Measurements from ENCODE around the gene CA5A.
"Not testable (repeated sequence)": the region's sequence is repeated elsewhere in the genome, so short reads cannot be mapped to it uniquely, and the experiment has no call there.

The CA5A gene

DNA sequence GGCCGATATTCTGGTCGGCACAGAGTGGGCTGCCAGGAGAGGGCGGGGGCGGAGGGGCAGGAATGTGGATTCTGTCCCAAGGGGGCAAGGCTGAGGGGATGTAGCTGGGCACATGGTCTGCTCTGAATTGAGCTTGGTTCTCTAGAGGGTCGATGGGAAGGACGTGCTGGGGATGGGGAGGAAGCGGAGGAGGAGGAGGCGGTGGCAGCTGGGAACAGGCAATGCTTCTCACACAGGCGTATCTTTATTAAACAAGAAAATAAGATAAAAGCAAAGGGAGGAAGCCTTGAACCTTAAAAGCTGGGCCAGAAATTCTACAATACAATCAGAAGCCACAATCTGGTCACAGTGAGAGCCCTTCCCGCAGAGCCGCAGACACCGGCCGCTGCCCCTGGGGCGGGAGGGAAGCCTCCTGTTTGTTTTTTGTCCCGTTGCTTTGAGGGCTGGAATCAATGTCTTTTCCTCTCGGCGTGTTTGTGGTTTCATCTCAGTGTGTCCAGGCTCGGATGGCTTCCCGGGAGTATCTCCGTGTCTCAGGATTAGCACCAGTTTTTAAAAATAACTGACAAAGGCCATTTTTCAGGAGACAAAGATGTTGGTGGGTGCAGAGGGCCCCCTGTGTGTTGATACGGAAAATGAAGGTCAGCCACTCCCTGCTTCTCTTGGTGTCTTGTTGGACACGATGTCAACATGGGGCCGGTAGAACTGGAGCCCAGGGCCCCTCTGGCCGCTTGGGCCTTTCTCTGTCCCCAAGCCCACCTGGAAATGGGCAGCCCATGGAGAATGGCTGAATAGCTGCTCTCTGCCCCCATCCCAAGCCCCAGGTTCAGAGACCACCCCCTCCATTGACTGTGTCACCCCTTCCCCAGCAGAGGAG, 54.8 kb downstream of the CA5A start:
- Histone ChIP-seq H3K4ac (ENCODE audit: low read depth, low read length) (no peak overlapping the region), H2BK120ac (ENCODE audit: insufficient read depth, low read length, poor library complexity) (no peak overlapping the region), H4K91ac (ENCODE audit: low read depth, low read length) (no peak overlapping the region), H2BK12ac (ENCODE audit: low read length) (no peak overlapping the region), H3K36me3 (ENCODE audit: control insufficient read depth in 1 of 2, insufficient read depth in 2 of 2, low read length in 2 of 2) (no peaks in the 10 kb centered on the region), H3K4me3 (ENCODE audit: low read depth, low read length) (no peak overlapping the region), H3K79me2 (ENCODE audit: control insufficient read depth, insufficient read depth, low read length, poor library complexity) (no peaks in the 10 kb centered on the region), H3K4me1 (ENCODE audit: control insufficient read depth in 1 of 2, insufficient read depth in 2 of 2, low read length in 2 of 2) (peaks cover 5 to 10% of the 10 kb centered on the region in 2 experiments), H4K12ac (ENCODE audit: low read depth, low read length) (no peak overlapping the region), H3K18ac (ENCODE audit: low read length) (no peak overlapping the region), H3K4me2 (ENCODE audit: low read length) (no peak overlapping the region), H2BK5ac (ENCODE audit: low read depth, low read length, poor library complexity) (no peak overlapping the region), H3K27ac (ENCODE audit: low read depth, low read length) (no peak overlapping the region), H3K27me3 (ENCODE audit: insufficient read depth, low read length) (no peaks in the 10 kb centered on the region), H2AK5ac (ENCODE audit: low read length) (no peak overlapping the region), H2AFZ (ENCODE audit: insufficient read depth, low read length, poor library complexity) (no peak overlapping the region), H3K14ac (ENCODE audit: low read length) (no peak overlapping the region), H3K79me1 (ENCODE audit: low read length) (no peaks in the 10 kb centered on the region), H3K9me3 (ENCODE audit: insufficient read depth, low read depth, low read length) (peaks cover 5% of the 10 kb centered on the region), H3K9ac (ENCODE audit: low read length) (no peak overlapping the region), H3K23ac (ENCODE audit: low read length) (no peak overlapping the region), H4K8ac (ENCODE audit: low read depth, low read length) (no peak overlapping the region)
- DNase-seq = no peak
- no CpG with 5 or more reads among the region's 24 CpGs for WGBS (ENCODE audit: extremely low coverage, insufficient coverage, insufficient read length)

DNA sequence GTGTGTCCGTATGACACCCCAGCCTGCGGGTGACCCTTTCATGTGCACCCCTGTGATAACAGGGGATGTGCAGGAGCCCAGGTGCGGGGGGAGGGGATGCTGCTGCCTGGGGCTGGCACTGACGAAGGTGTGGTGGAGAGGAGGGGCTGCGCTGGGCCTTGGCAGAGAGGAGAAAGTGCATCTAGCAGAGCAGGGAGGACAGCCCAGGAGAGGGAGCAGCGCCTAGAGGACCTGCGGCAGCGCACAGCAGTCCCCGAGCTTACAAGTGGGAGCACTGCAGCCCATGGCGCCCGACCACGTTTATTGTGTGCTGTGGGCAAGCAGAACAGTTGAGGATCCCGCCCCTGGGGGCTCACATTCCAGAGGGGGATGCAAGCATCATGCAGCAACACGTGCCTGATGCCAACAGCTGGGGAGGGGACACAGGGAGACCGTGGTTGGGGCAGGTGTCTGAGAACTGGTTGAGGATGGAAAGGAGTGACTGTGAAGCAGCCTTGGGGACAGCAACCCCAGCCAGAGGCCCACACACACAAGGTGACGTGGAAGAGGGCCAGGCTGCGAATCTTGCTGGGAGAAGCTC, 56.1 kb downstream of the CA5A start:
- Histone ChIP-seq H4K91ac (ENCODE audit: low read depth, low read length) (no peak overlapping the region), H3K27me3 (ENCODE audit: insufficient read depth, low read length) (no peaks in the 10 kb centered on the region), H3K36me3 (ENCODE audit: control insufficient read depth in 1 of 2, insufficient read depth in 2 of 2, low read length in 2 of 2) (no peaks in the 10 kb centered on the region), H2BK120ac (ENCODE audit: insufficient read depth, low read length, poor library complexity) (no peak overlapping the region), H3K79me1 (ENCODE audit: low read length) (no peaks in the 10 kb centered on the region), H3K4me1 (ENCODE audit: control insufficient read depth in 1 of 2, insufficient read depth in 2 of 2, low read length in 2 of 2) (peaks cover 5 to 10% of the 10 kb centered on the region in 2 experiments), H3K23ac (ENCODE audit: low read length) (no peak overlapping the region), H2AFZ (ENCODE audit: insufficient read depth, low read length, poor library complexity) (no peak overlapping the region), H3K18ac (ENCODE audit: low read length) (no peak overlapping the region), H3K4me3 (ENCODE audit: low read depth, low read length) (no peak overlapping the region), H2BK12ac (ENCODE audit: low read length) (no peak overlapping the region), H3K9ac (ENCODE audit: low read length) (no peak overlapping the region), H4K8ac (ENCODE audit: low read depth, low read length) (no peak overlapping the region), H3K9me3 (ENCODE audit: insufficient read depth, low read depth, low read length) (peaks cover 5% of the 10 kb centered on the region), H2AK5ac (ENCODE audit: low read length) (no peak overlapping the region), H3K79me2 (ENCODE audit: control insufficient read depth, insufficient read depth, low read length, poor library complexity) (no peaks in the 10 kb centered on the region), H3K14ac (ENCODE audit: low read length) (no peak overlapping the region), H4K12ac (ENCODE audit: low read depth, low read length) (no peak overlapping the region), H3K27ac (ENCODE audit: low read depth, low read length) (no peak overlapping the region), H3K4ac (ENCODE audit: low read depth, low read length) (no peak overlapping the region), H2BK5ac (ENCODE audit: low read depth, low read length, poor library complexity) (no peak overlapping the region), H3K4me2 (ENCODE audit: low read length) (no peak overlapping the region)
- no peak for DNase-seq
- no CpG with 5 or more reads among the region's 17 CpGs for WGBS (ENCODE audit: extremely low coverage, insufficient coverage, insufficient read length)

DNA sequence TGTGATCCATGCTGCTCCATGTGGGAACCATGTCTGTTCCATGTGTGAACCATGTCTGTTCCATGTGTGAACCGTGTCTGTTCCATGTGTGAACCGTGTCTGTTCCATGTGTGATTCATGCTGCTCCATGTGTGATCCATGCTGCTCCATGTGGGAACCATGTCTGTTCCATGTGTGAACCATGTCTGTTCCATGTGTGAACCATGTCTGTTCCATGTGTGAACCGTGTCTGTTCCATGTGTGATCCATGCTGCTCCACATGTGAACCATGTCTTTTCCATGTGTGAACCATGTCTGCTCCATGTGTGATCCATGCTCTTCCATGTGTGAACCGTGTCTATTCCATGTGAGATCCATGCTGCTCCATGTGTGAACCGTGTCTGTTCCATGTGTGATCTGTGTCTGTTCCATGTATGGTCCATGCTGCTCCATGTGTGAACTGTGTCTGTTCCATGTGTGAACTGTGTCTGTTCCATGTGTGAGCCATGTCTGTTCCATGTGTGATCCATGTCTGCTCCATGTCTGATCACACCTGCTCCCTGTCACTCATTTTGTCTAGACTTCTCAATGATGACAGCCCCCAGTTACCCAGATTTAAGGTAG, 56.8 kb downstream of the CA5A start:
- H3K4me1 ChIP-seq (ENCODE audit: control insufficient read depth in 1 of 2, insufficient read depth in 2 of 2, low read length in 2 of 2) = peaks cover 8 to 16% of the 10 kb centered on the region in 2 experiments
- not testable (repeated sequence) for H3K14ac ChIP-seq (ENCODE audit: low read length); H3K36me3 ChIP-seq (ENCODE audit: control insufficient read depth in 1 of 2, insufficient read depth in 2 of 2, low read length in 2 of 2); H3K9me3 ChIP-seq (ENCODE audit: insufficient read depth, low read depth, low read length); H4K8ac ChIP-seq (ENCODE audit: low read depth, low read length); H3K9ac ChIP-seq (ENCODE audit: low read length); H3K23ac ChIP-seq (ENCODE audit: low read length); H2BK12ac ChIP-seq (ENCODE audit: low read length); H3K18ac ChIP-seq (ENCODE audit: low read length); H2AFZ ChIP-seq (ENCODE audit: insufficient read depth, low read length, poor library complexity); DNase-seq; H2AK5ac ChIP-seq (ENCODE audit: low read length); H4K91ac ChIP-seq (ENCODE audit: low read depth, low read length); H3K4ac ChIP-seq (ENCODE audit: low read depth, low read length); H3K4me3 ChIP-seq (ENCODE audit: low read depth, low read length); H2BK120ac ChIP-seq (ENCODE audit: insufficient read depth, low read length, poor library complexity); H3K27me3 ChIP-seq (ENCODE audit: insufficient read depth, low read length); H3K79me1 ChIP-seq (ENCODE audit: low read length); H4K12ac ChIP-seq (ENCODE audit: low read depth, low read length); H3K4me2 ChIP-seq (ENCODE audit: low read length); H2BK5ac ChIP-seq (ENCODE audit: low read depth, low read length, poor library complexity); H3K79me2 ChIP-seq (ENCODE audit: control insufficient read depth, insufficient read depth, low read length, poor library complexity); H3K27ac ChIP-seq (ENCODE audit: low read depth, low read length)
- no CpG with 5 or more reads among the region's 5 CpGs for WGBS (ENCODE audit: extremely low coverage, insufficient coverage, insufficient read length)

DNA sequence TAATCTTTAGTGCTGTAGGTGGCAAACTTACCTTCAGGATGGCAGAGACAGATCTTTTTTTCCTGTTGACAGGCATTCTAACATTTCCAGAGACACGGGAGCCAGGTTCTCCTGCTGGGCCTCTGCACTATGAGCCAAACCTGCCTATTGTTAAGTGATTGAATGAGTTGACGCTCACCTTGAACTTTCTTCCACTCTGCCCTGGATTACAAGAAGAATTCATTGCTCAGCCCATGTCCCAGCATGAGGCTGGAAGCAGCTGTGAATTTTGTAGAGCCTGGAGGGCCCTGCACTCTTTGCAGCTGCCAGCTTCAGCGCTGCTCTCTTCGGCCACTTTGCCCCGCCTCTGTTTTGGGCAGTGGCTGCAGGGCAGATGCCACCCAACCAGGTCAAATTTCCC, 57.6 kb downstream of the CA5A start:
- no peak overlapping the region for H3K4ac ChIP-seq (ENCODE audit: low read depth, low read length)
- no peak overlapping the region for H4K8ac ChIP-seq (ENCODE audit: low read depth, low read length)
- DNase-seq = no peak
- H3K18ac ChIP-seq (ENCODE audit: low read length) = no peak overlapping the region
- H3K14ac ChIP-seq (ENCODE audit: low read length) = no peak overlapping the region
- H3K4me1 ChIP-seq (ENCODE audit: control insufficient read depth in 1 of 2, insufficient read depth in 2 of 2, low read length in 2 of 2) = peaks cover 8 to 16% of the 10 kb centered on the region in 2 experiments
- H3K36me3 ChIP-seq (ENCODE audit: control insufficient read depth in 1 of 2, insufficient read depth in 2 of 2, low read length in 2 of 2) = no peaks in the 10 kb centered on the region
- H3K4me3 ChIP-seq (ENCODE audit: low read depth, low read length) = no peak overlapping the region
- H3K27me3 ChIP-seq (ENCODE audit: insufficient read depth, low read length) = no peaks in the 10 kb centered on the region
- no peak overlapping the region for H2BK12ac ChIP-seq (ENCODE audit: low read length)
- H3K79me2 ChIP-seq (ENCODE audit: control insufficient read depth, insufficient read depth, low read length, poor library complexity) = no peaks in the 10 kb centered on the region
- H3K9me3 ChIP-seq (ENCODE audit: insufficient read depth, low read depth, low read length) = peaks cover 5% of the 10 kb centered on the region
- H2AK5ac ChIP-seq (ENCODE audit: low read length) = no peak overlapping the region
- no peak overlapping the region for H2AFZ ChIP-seq (ENCODE audit: insufficient read depth, low read length, poor library complexity)
- no CpG with 5 or more reads among the region's 5 CpGs for WGBS (ENCODE audit: extremely low coverage, insufficient coverage, insufficient read length)
- no peak overlapping the region for H3K9ac ChIP-seq (ENCODE audit: low read length)
- no peak overlapping the region for H3K4me2 ChIP-seq (ENCODE audit: low read length)
- no peak overlapping the region for H2BK5ac ChIP-seq (ENCODE audit: low read depth, low read length, poor library complexity)
- H3K79me1 ChIP-seq (ENCODE audit: low read length) = no peaks in the 10 kb centered on the region
- no peak overlapping the region for H2BK120ac ChIP-seq (ENCODE audit: insufficient read depth, low read length, poor library complexity)
- no peak overlapping the region for H4K12ac ChIP-seq (ENCODE audit: low read depth, low read length)
- no peak overlapping the region for H4K91ac ChIP-seq (ENCODE audit: low read depth, low read length)
- H3K27ac ChIP-seq (ENCODE audit: low read depth, low read length) = no peak overlapping the region
- no peak overlapping the region for H3K23ac ChIP-seq (ENCODE audit: low read length)
